H1 (cell line): ENCODE measurements around the gene REPS1.

ENCODE experiments used
- ATF3 ChIP-seq: IDR thresholded peaks from 2 replicates; pipeline ENCODE4 v1.6.1; 2011; ENCODE audit warnings: low read depth, mild to moderate bottlenecking, low read length; ENCODE audit not compliant: insufficient read depth
- EZH2 ChIP-seq: fragments of 200-600 bp; sonication (generic); IDR thresholded peaks from 2 replicates; pipeline ENCODE4 v1.7.1; 2012; ENCODE audit warnings: low read depth, mild to moderate bottlenecking, moderate library complexity, low read length, inconsistent platforms; ENCODE audit not compliant: severe bottlenecking
- FOSL1 ChIP-seq: IDR thresholded peaks from 2 replicates; pipeline ENCODE4 v1.6.1; 2011; ENCODE audit warnings: mild to moderate bottlenecking, low read depth, low read length, moderate library complexity; ENCODE audit not compliant: insufficient read depth
- NRF1 ChIP-seq: IDR thresholded peaks from 2 replicates; pipeline ENCODE4 v1.6.1; 2011; ENCODE audit warnings: mild to moderate bottlenecking, low read depth, low read length, improper control_type of control experiment
- POLR2A ChIP-seq, 2 experiments: IDR thresholded peaks; 1 replicate in 1 of 2; 2 replicates in 1 of 2; pipeline ENCODE4 v1.6.1; 2011; ENCODE audit warnings: low read depth in 2 of 2, low read length in 2 of 2, mild to moderate bottlenecking in 2 of 2; ENCODE audit errors: control extremely low read depth in 1 of 2
- SIN3A ChIP-seq, 2 experiments: IDR thresholded peaks in 1 of 2; conservative IDR thresholded peaks in 1 of 2; 2 replicates each; pipeline ENCODE4 v1.6.1; 2011 to 2012; ENCODE audit warnings: low read length in 2 of 2, improper control_type of control experiment in 1 of 2, low read depth in 1 of 2, mild to moderate bottlenecking in 1 of 2

GRCh38 chr6:138958595-138958994 lies 29.5 kb downstream of the REPS1 start:
- TF ChIP-seq FOSL1, result no peak
- no peak for TF ChIP-seq POLR2A (IDR thresholded peaks at IDR 0.05; ENCODE audit: control extremely low read depth in 1 of 2, low read depth in 2 of 2, low read length in 2 of 2)
- no peak for TF ChIP-seq NRF1
- no peak for TF ChIP-seq SIN3A (conservative IDR thresholded peaks at IDR 0.05 in 1 of 2, IDR thresholded peaks at IDR 0.05 in 1 of 2; ENCODE audit: low read depth in 1 of 2, low read length in 2 of 2)
- TF ChIP-seq ATF3, result no peak
- TF ChIP-seq EZH2, result no peak
